Measurements from ENCODE around the gene PAM.

Gene PAM

GRCh38 chr5:102781359-102781758 is 26.3 kb downstream of the PAM start:
- H3K27me3 ChIP-seq (ENCODE audit: control insufficient read depth, insufficient read depth, low read length): no peaks in the 10 kb centered on the region
- no peak overlapping the region for H3K27ac ChIP-seq (ENCODE audit: low read length)
- no peaks in the 10 kb centered on the region for H3K9me3 ChIP-seq (ENCODE audit: control insufficient read depth, insufficient read depth, low read length)
- no peak for DNase-seq (ENCODE audit: low read depth, low spot score)
- H3K36me3 ChIP-seq (ENCODE audit: control insufficient read depth, insufficient read depth, low read length): no peaks in the 10 kb centered on the region
- H3K4me3 ChIP-seq (ENCODE audit: low read length): no peak overlapping the region
- H3K4me1 ChIP-seq (ENCODE audit: control insufficient read depth, insufficient read depth, low read length): no peaks in the 10 kb centered on the region

GRCh38 chr5:102781786-102782185 is 26.7 kb downstream of the PAM start:
- Histone ChIP-seq H3K27me3 (ENCODE audit: control insufficient read depth, insufficient read depth, low read length) (no peaks in the 10 kb centered on the region), H3K9me3 (ENCODE audit: control insufficient read depth, insufficient read depth, low read length) (no peaks in the 10 kb centered on the region), H3K27ac (ENCODE audit: low read length) (no peak overlapping the region), H3K4me3 (ENCODE audit: low read length) (no peak overlapping the region), H3K36me3 (ENCODE audit: control insufficient read depth, insufficient read depth, low read length) (no peaks in the 10 kb centered on the region), H3K4me1 (ENCODE audit: control insufficient read depth, insufficient read depth, low read length) (no peaks in the 10 kb centered on the region)
- WGBS (ENCODE audit: insufficient coverage, insufficient read length): no CpG with 5 or more reads among the region's 5 CpGs
- no peak for DNase-seq (ENCODE audit: low read depth, low spot score)

GRCh38 chr5:102782217-102782872 is 27.2 kb downstream of the PAM start:
- no peaks in the 10 kb centered on the region for H3K9me3 ChIP-seq (ENCODE audit: control insufficient read depth, insufficient read depth, low read length)
- no peak for DNase-seq (ENCODE audit: low read depth, low spot score)
- H3K4me1 ChIP-seq (ENCODE audit: control insufficient read depth, insufficient read depth, low read length): no peaks in the 10 kb centered on the region
- no peak overlapping the region for H3K4me3 ChIP-seq (ENCODE audit: low read length)
- no peak overlapping the region for H3K27ac ChIP-seq (ENCODE audit: low read length)
- no CpG with 5 or more reads among the region's 3 CpGs for WGBS (ENCODE audit: insufficient coverage, insufficient read length)
- H3K36me3 ChIP-seq (ENCODE audit: control insufficient read depth, insufficient read depth, low read length): no peaks in the 10 kb centered on the region
- no peaks in the 10 kb centered on the region for H3K27me3 ChIP-seq (ENCODE audit: control insufficient read depth, insufficient read depth, low read length)

GRCh38 chr5:102787134-102787533 is 32.0 kb downstream of the PAM start:
- no CpG with 5 or more reads among the region's 2 CpGs for WGBS (ENCODE audit: insufficient coverage, insufficient read length)
- Histone ChIP-seq H3K4me3 (ENCODE audit: low read length) (no peak overlapping the region), H3K27ac (ENCODE audit: low read length) (no peak overlapping the region), H3K9me3 (ENCODE audit: control insufficient read depth, insufficient read depth, low read length) (no peaks in the 10 kb centered on the region), H3K4me1 (ENCODE audit: control insufficient read depth, insufficient read depth, low read length) (no peaks in the 10 kb centered on the region), H3K36me3 (ENCODE audit: control insufficient read depth, insufficient read depth, low read length) (no peaks in the 10 kb centered on the region), H3K27me3 (ENCODE audit: control insufficient read depth, insufficient read depth, low read length) (no peaks in the 10 kb centered on the region)
- no peak for DNase-seq (ENCODE audit: low read depth, low spot score)

GRCh38 chr5:102788788-102789187 is 33.7 kb downstream of the PAM start:
- no peaks in the 10 kb centered on the region for H3K27me3 ChIP-seq (ENCODE audit: control insufficient read depth, insufficient read depth, low read length)
- no CpG with 5 or more reads among the region's 2 CpGs for WGBS (ENCODE audit: insufficient coverage, insufficient read length)
- no peak overlapping the region for H3K4me3 ChIP-seq (ENCODE audit: low read length)
- no peaks in the 10 kb centered on the region for H3K4me1 ChIP-seq (ENCODE audit: control insufficient read depth, insufficient read depth, low read length)
- no peak for DNase-seq (ENCODE audit: low read depth, low spot score)
- H3K9me3 ChIP-seq (ENCODE audit: control insufficient read depth, insufficient read depth, low read length): no peaks in the 10 kb centered on the region
- H3K36me3 ChIP-seq (ENCODE audit: control insufficient read depth, insufficient read depth, low read length): no peaks in the 10 kb centered on the region
- no peak overlapping the region for H3K27ac ChIP-seq (ENCODE audit: low read length)

- Histone ChIP-seq H3K4me1 (ENCODE audit: control insufficient read depth, insufficient read depth, low read length) (no peaks in the 10 kb centered on the region), H3K27ac (ENCODE audit: low read length) (no peak overlapping the region), H3K4me3 (ENCODE audit: low read length) (no peak overlapping the region), H3K27me3 (ENCODE audit: control insufficient read depth, insufficient read depth, low read length) (no peaks in the 10 kb centered on the region), H3K9me3 (ENCODE audit: control insufficient read depth, insufficient read depth, low read length) (no peaks in the 10 kb centered on the region), H3K36me3 (ENCODE audit: control insufficient read depth, insufficient read depth, low read length) (no peaks in the 10 kb centered on the region)
- DNase-seq (ENCODE audit: low read depth, low spot score): no peak
- no CpG with 5 or more reads among the region's 4 CpGs for WGBS (ENCODE audit: insufficient coverage, insufficient read length)
Observed at GRCh38 chr5:102789469-102789868, 34.4 kb downstream of the PAM start.

GRCh38 chr5:102790748-102791147 is 35.6 kb downstream of the PAM start:
- no peaks in the 10 kb centered on the region for H3K4me1 ChIP-seq (ENCODE audit: control insufficient read depth, insufficient read depth, low read length)
- H3K4me3 ChIP-seq (ENCODE audit: low read length): no peak overlapping the region
- H3K27me3 ChIP-seq (ENCODE audit: control insufficient read depth, insufficient read depth, low read length): no peaks in the 10 kb centered on the region
- no peaks in the 10 kb centered on the region for H3K9me3 ChIP-seq (ENCODE audit: control insufficient read depth, insufficient read depth, low read length)
- no peak overlapping the region for H3K27ac ChIP-seq (ENCODE audit: low read length)
- DNase-seq (ENCODE audit: low read depth, low spot score): no peak
- H3K36me3 ChIP-seq (ENCODE audit: control insufficient read depth, insufficient read depth, low read length): no peaks in the 10 kb centered on the region

GRCh38 chr5:102792705-102793104 is 37.6 kb downstream of the PAM start:
- DNase-seq (ENCODE audit: low read depth, low spot score): no peak
- no peak overlapping the region for H3K27ac ChIP-seq (ENCODE audit: low read length)
- WGBS (ENCODE audit: insufficient coverage, insufficient read length): no CpG with 5 or more reads among the region's 1 CpG
- H3K9me3 ChIP-seq (ENCODE audit: control insufficient read depth, insufficient read depth, low read length): no peaks in the 10 kb centered on the region
- H3K36me3 ChIP-seq (ENCODE audit: control insufficient read depth, insufficient read depth, low read length): no peaks in the 10 kb centered on the region
- H3K4me3 ChIP-seq (ENCODE audit: low read length): no peak overlapping the region
- no peaks in the 10 kb centered on the region for H3K27me3 ChIP-seq (ENCODE audit: control insufficient read depth, insufficient read depth, low read length)
- H3K4me1 ChIP-seq (ENCODE audit: control insufficient read depth, insufficient read depth, low read length): no peaks in the 10 kb centered on the region; the same call in 1 of the 2 replicates

- Histone ChIP-seq H3K9me3 (ENCODE audit: control insufficient read depth, insufficient read depth, low read length) (no peaks in the 10 kb centered on the region), H3K27ac (ENCODE audit: low read length) (no peak overlapping the region), H3K4me1 (ENCODE audit: control insufficient read depth, insufficient read depth, low read length) (no peaks in the 10 kb centered on the region; the same call in 1 of the 2 replicates), H3K4me3 (ENCODE audit: low read length) (no peak overlapping the region), H3K27me3 (ENCODE audit: control insufficient read depth, insufficient read depth, low read length) (no peaks in the 10 kb centered on the region), H3K36me3 (ENCODE audit: control insufficient read depth, insufficient read depth, low read length) (no peaks in the 10 kb centered on the region)
- WGBS (ENCODE audit: insufficient coverage, insufficient read length): no CpG with 5 or more reads among the region's 1 CpG
- DNase-seq (ENCODE audit: low read depth, low spot score): no peak
Observed at GRCh38 chr5:102794047-102794446, 38.9 kb downstream of the PAM start.

- no peak for DNase-seq (ENCODE audit: low read depth, low spot score)
- Histone ChIP-seq H3K4me3 (ENCODE audit: low read length) (no peak overlapping the region), H3K27me3 (ENCODE audit: control insufficient read depth, insufficient read depth, low read length) (no peaks in the 10 kb centered on the region), H3K9me3 (ENCODE audit: control insufficient read depth, insufficient read depth, low read length) (no peaks in the 10 kb centered on the region), H3K27ac (ENCODE audit: low read length) (no peak overlapping the region), H3K36me3 (ENCODE audit: control insufficient read depth, insufficient read depth, low read length) (no peaks in the 10 kb centered on the region), H3K4me1 (ENCODE audit: control insufficient read depth, insufficient read depth, low read length) (no peaks in the 10 kb centered on the region; the same call in 1 of the 2 replicates)
- no CpG with 5 or more reads among the region's 3 CpGs for WGBS (ENCODE audit: insufficient coverage, insufficient read length)
Observed at GRCh38 chr5:102794677-102795331, 39.7 kb downstream of the PAM start.

GRCh38 chr5:102795526-102795925 is 40.4 kb downstream of the PAM start:
- no peaks in the 10 kb centered on the region for H3K27me3 ChIP-seq (ENCODE audit: control insufficient read depth, insufficient read depth, low read length)
- no CpG with 5 or more reads among the region's 4 CpGs for whole genome bisulfite sequencing (ENCODE audit: insufficient coverage, insufficient read length)
- no peak overlapping the region for H3K27ac ChIP-seq (ENCODE audit: low read length)
- H3K4me3 ChIP-seq (ENCODE audit: low read length): no peak overlapping the region
- no peaks in the 10 kb centered on the region for H3K9me3 ChIP-seq (ENCODE audit: control insufficient read depth, insufficient read depth, low read length)
- no peaks in the 10 kb centered on the region for H3K36me3 ChIP-seq (ENCODE audit: control insufficient read depth, insufficient read depth, low read length)
- DNase-seq (ENCODE audit: low read depth, low spot score): no peak
- no peaks in the 10 kb centered on the region; the same call in 1 of the 2 replicates for H3K4me1 ChIP-seq (ENCODE audit: control insufficient read depth, insufficient read depth, low read length)

Measured in iPS DF 6.9 (cell line).